ENCODE data around the gene UNC80. TPM values are rescaled to one million over a fixed set of nuclear protein-coding genes. Genes with fewer than 3 reads are reported as not detected.

The UNC80 gene
- total and polyA plus RNA-seq, 2 donors from 2014 or later = 0.04 to 0.06 TPM

DNA sequence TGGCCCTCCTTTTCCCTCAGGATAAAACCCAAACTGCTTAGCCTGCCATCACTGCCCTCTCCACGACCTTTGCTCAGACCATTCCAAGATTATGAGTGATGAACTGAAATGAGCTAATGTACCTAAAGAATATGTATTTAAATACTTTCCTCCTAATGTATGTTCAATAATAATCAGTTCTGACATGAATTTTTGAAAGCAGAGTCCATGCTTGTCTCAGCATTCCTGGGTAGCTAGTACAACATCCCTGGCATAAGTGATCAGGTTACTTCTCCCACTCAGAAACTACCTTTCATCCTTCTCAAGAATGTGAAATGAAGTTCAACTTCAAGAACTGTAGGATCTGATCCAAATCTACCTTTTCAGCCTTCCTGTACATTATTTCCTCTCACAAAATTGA, 103.6 kb downstream of the UNC80 start:
- H3K9me3 ChIP-seq (ENCODE audit: control insufficient read depth in 2 of 3, insufficient read depth in 1 of 3, low read length in 3 of 3) = no peaks in the 10 kb centered on the region
- TF ChIP-seq, protein P1, sequence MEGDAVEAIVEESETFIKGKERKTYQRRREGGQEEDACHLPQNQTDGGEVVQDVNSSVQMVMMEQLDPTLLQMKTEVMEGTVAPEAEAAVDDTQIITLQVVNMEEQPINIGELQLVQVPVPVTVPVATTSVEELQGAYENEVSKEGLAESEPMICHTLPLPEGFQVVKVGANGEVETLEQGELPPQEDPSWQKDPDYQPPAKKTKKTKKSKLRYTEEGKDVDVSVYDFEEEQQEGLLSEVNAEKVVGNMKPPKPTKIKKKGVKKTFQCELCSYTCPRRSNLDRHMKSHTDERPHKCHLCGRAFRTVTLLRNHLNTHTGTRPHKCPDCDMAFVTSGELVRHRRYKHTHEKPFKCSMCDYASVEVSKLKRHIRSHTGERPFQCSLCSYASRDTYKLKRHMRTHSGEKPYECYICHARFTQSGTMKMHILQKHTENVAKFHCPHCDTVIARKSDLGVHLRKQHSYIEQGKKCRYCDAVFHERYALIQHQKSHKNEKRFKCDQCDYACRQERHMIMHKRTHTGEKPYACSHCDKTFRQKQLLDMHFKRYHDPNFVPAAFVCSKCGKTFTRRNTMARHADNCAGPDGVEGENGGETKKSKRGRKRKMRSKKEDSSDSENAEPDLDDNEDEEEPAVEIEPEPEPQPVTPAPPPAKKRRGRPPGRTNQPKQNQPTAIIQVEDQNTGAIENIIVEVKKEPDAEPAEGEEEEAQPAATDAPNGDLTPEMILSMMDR (IDR thresholded peaks at IDR 0.05; ENCODE audit: borderline replicate concordance, extremely low read depth, insufficient read depth) = no peak
- intact Hi-C loops (cut with DNase I) = no loop called here
- no peak for DNase-seq
- H3K27me3 ChIP-seq (ENCODE audit: control insufficient read depth, insufficient read depth, low read length) = no peaks in the 10 kb centered on the region
- H3K4me3 ChIP-seq (ENCODE audit: low read length in 3 of 3) = no peak overlapping the region
- H3K36me3 ChIP-seq (ENCODE audit: control insufficient read depth in 2 of 3, insufficient read depth in 3 of 3, low read length in 3 of 3) = no peaks in the 10 kb centered on the region
- H3K9ac ChIP-seq (ENCODE audit: low read length in 3 of 3) = no peak overlapping the region
- no peaks in the 10 kb centered on the region for H3K4me1 ChIP-seq (ENCODE audit: control insufficient read depth in 2 of 3, insufficient read depth in 2 of 3, low read depth in 1 of 3, low read length in 3 of 3)
- H3K27ac ChIP-seq (ENCODE audit: low read depth in 2 of 2, low read length in 2 of 2) = no peak overlapping the region
- FAIRE-seq = no peak

DNA sequence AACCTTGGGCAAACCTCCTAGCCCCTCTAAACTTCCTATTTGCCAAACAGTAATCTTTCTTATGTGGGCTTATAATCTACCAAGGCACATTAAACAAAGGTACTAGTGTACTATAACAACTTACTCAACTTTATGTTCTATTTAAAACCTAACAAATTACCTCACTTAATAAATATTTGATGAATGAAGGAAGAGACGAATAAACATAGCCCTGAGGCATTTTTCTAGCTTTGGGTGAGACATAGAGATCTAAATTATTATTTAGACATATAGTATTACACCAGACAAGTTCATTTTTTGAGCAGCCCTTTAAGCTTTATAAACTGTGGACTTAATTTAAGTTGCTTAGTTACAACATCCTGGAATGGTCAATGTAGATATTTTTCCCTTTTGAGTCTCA, 104.6 kb downstream of the UNC80 start:
- Histone ChIP-seq H3K27ac (ENCODE audit: low read depth in 2 of 2, low read length in 2 of 2) (no peak overlapping the region), H3K4me1 (ENCODE audit: control insufficient read depth in 2 of 3, insufficient read depth in 2 of 3, low read depth in 1 of 3, low read length in 3 of 3) (no peaks in the 10 kb centered on the region), H3K27me3 (ENCODE audit: control insufficient read depth, insufficient read depth, low read length) (no peaks in the 10 kb centered on the region), H3K9ac (ENCODE audit: low read length in 3 of 3) (no peak overlapping the region), H3K4me3 (ENCODE audit: low read length in 3 of 3) (no peak overlapping the region), H3K9me3 (ENCODE audit: control insufficient read depth in 2 of 3, insufficient read depth in 1 of 3, low read length in 3 of 3) (no peaks in the 10 kb centered on the region), H3K36me3 (ENCODE audit: control insufficient read depth in 2 of 3, insufficient read depth in 3 of 3, low read length in 3 of 3) (no peaks in the 10 kb centered on the region)
- no peak for DNase-seq
- TF ChIP-seq, protein P1 (IDR thresholded peaks at IDR 0.05; ENCODE audit: borderline replicate concordance, extremely low read depth, insufficient read depth) = no peak
- intact Hi-C loops (cut with DNase I) = no loop called here
- no peak for FAIRE-seq

DNA sequence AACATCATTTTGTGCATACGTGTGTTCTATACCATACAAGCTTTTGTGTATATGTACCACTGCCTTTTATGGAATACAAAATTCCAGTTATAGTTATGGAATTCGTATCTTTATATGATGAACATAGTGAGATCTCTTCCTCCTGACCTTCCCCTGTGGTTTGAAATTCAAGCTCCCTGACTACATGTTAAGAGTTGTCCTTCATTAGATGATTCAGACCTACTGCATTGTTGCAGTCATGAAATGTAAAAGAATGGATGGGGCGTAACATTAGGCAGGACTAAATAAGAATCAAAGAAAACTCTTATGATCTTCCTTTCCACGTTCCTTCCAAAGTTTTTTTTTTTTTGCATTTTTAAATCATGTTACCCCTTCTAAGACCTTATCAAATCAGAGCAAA, 107.1 kb downstream of the UNC80 start:
- intact Hi-C loops (cut with DNase I) = no loop called here
- Histone ChIP-seq H3K27me3 (ENCODE audit: control insufficient read depth, insufficient read depth, low read length) (no peaks in the 10 kb centered on the region), H3K9ac (ENCODE audit: low read length in 3 of 3) (no peak overlapping the region), H3K4me1 (ENCODE audit: control insufficient read depth in 2 of 3, insufficient read depth in 2 of 3, low read depth in 1 of 3, low read length in 3 of 3) (no peaks in the 10 kb centered on the region), H3K36me3 (ENCODE audit: control insufficient read depth in 2 of 3, insufficient read depth in 3 of 3, low read length in 3 of 3) (no peaks in the 10 kb centered on the region), H3K4me3 (ENCODE audit: low read length in 3 of 3) (no peak overlapping the region), H3K9me3 (ENCODE audit: control insufficient read depth in 2 of 3, insufficient read depth in 1 of 3, low read length in 3 of 3) (no peaks in the 10 kb centered on the region), H3K27ac (ENCODE audit: low read depth in 2 of 2, low read length in 2 of 2) (no peak overlapping the region)
- DNase-seq (no peak), FAIRE-seq (no peak)
- TF ChIP-seq, protein P1 (IDR thresholded peaks at IDR 0.05; ENCODE audit: borderline replicate concordance, extremely low read depth, insufficient read depth) = no peak

DNA sequence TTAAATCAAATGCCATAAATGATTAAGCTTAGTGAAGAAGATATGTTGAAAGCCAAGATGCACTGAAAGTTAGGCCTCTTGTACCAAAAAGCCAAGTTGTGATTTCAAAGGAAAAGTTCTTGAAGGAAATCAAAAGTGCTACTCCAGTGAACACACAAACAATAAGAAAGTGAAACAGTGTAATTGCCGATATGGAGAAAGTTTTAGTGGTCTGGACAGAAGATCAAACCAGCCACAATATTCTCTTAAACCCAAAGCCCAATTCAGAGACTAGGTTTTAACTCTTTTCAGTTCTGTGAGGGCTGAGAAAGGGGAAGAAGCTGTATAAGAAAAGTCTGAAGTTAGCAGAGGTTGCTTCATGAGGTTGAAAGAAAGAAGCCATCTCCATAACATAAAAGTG, 129.0 kb downstream of the UNC80 start:
- Histone ChIP-seq H3K27me3 (ENCODE audit: control insufficient read depth, insufficient read depth, low read length) (no peaks in the 10 kb centered on the region), H3K27ac (ENCODE audit: low read depth in 2 of 2, low read length in 2 of 2) (no peak overlapping the region), H3K9me3 (ENCODE audit: control insufficient read depth in 2 of 3, insufficient read depth in 1 of 3, low read length in 3 of 3) (no peaks in the 10 kb centered on the region), H3K4me3 (ENCODE audit: low read length in 3 of 3) (no peak overlapping the region), H3K9ac (ENCODE audit: low read length in 3 of 3) (no peak overlapping the region), H3K4me1 (ENCODE audit: control insufficient read depth in 2 of 3, insufficient read depth in 2 of 3, low read depth in 1 of 3, low read length in 3 of 3) (no peaks in the 10 kb centered on the region), H3K36me3 (ENCODE audit: control insufficient read depth in 2 of 3, insufficient read depth in 3 of 3, low read length in 3 of 3) (no peaks in the 10 kb centered on the region)
- FAIRE-seq = no peak
- TF ChIP-seq, protein P1 (IDR thresholded peaks at IDR 0.05; ENCODE audit: borderline replicate concordance, extremely low read depth, insufficient read depth) = no peak
- intact Hi-C loops (cut with DNase I) = no loop called here
- no peak for DNase-seq
